ENCODE data around the gene TNXB. TPM values are rescaled to one million over a fixed set of nuclear protein-coding genes. Genes with fewer than 3 reads are reported as not detected.

TNXB gene
- total and polyA plus RNA-seq, 9 of the 15 experiments (the other 6 are each of a cell fraction or from before 2014, with no cell fraction given) = 0.14 to 28.1 (median 12.4) TPM

GRCh38 chr6:32153564-32154513 lies 44.7 kb upstream of the TNXB start, which contains the start of gene PPT2 (continued):
- TF ChIP-seq PBX2 (CRISPR knock-in tag; IDR thresholded peaks at IDR 0.05; ENCODE audit: low read depth) (no peak), PBX2 (tag; conservative IDR thresholded peaks at IDR 0.05; ENCODE audit: low read depth) (no peak), GTF2A2 (tag; IDR thresholded peaks at IDR 0.05) (no peak), ZNF668 (CRISPR knock-in tag; IDR thresholded peaks at IDR 0.05) (no peak), ZNF707 (CRISPR knock-in tag; conservative IDR thresholded peaks at IDR 0.05) (no peak), RNF2 (IDR thresholded peaks at IDR 0.05) (peak; percentile 76), THAP7 (CRISPR knock-in tag; IDR thresholded peaks at IDR 0.05) (no peak), GATAD2A (IDR thresholded peaks at IDR 0.05) (no peak), ZC3H8 (IDR thresholded peaks at IDR 0.05) (no peak), CTCF (IDR thresholded peaks at IDR 0.05 in 2 of 3, conservative IDR thresholded peaks at IDR 0.05 in 1 of 3; ENCODE audit: insufficient read depth in 2 of 3, low read depth in 1 of 3, low read length in 3 of 3) (peak; percentile 36 to 47 (median 40); a peak in 4 of 6 replicates), GTF2F1 (IDR thresholded peaks at IDR 0.05; ENCODE audit: low read depth, low read length) (peak; percentile 19; the same call in 1 of the 2 replicates), XRCC5 (IDR thresholded peaks at IDR 0.05; ENCODE audit: low read depth, low read length) (no peak; the same call in 1 of the 2 replicates), TAL1 (IDR thresholded peaks at IDR 0.05) (0 out of 2 replicates have a peak, but pooled peaks have one; percentile 2), RBM17 (IDR thresholded peaks at IDR 0.05; ENCODE audit: borderline replicate concordance, low read depth, low read length) (no peak), POLR2AphosphoS2 (IDR thresholded peaks at IDR 0.05; ENCODE audit: low read length) (peak; percentile 11; the same call in 1 of the 2 replicates), ZNF766 (CRISPR knock-in tag; conservative IDR thresholded peaks at IDR 0.05) (0 out of 2 replicates have a peak, but pooled peaks have one; percentile 16), ZFX (CRISPR knock-in tag; IDR thresholded peaks at IDR 0.05) (peak; percentile 80), MXD1 (CRISPR knock-in tag; IDR thresholded peaks at IDR 0.05; ENCODE audit: borderline replicate concordance, poor library complexity, severe bottlenecking) (no peak), CTCFL (IDR thresholded peaks at IDR 0.05; ENCODE audit: borderline replicate concordance, insufficient read depth, low read depth, low read length, poor library complexity, severe bottlenecking) (peak; percentile 61)

All from K562 (cell line).